Stimulated activated CD4-positive, alpha-beta T cell treated with anti-CD3 and anti-CD28 coated beads, Interleukin-2, amount 100 ng/mL, for 24 hours (primary cell): ENCODE results near the gene POLR2E.

Experiments
- DNase-seq, 2 donors: peaks; one replicate each; pipeline ENCODE4 v3.0.0-alpha.2; 2020

POLR2E gene

GRCh38 chr19:1042689-1043511 is 52.3 kb downstream of the POLR2E start:
- DNase-seq: no peak

GRCh38 chr19:1041835-1042685 is 53.1 kb downstream of the POLR2E start:
- DNase-seq: no peak

GRCh38 chr19:1041272-1041834 is 53.8 kb downstream of the POLR2E start:
- no peak for DNase-seq

- peak; percentile 92 for DNase-seq
Measured at GRCh38 chr19:1040476-1041271, 54.5 kb downstream of the POLR2E start.

GRCh38 chr19:1039646-1040475 is 55.3 kb downstream of the POLR2E start, which contains the start of gene ABCA7:
ABCA7 (plus strand) TSS chr19:1040107; CDS start chr19:1041362, 1,255 bp downstream.
- DNase-seq: peak; percentile 100

GRCh38 chr19:1038978-1039645 is 56.1 kb downstream of the POLR2E start:
- DNase-seq: no peak

- DNase-seq: no peak
Measured at GRCh38 chr19:1037621-1038064, 57.5 kb downstream of the POLR2E start.
